ENCODE measurements around the gene PTPDC1. TPM values are rescaled to one million over a fixed set of nuclear protein-coding genes. Genes with fewer than 3 reads are reported as not detected.

The PTPDC1 gene
- total RNA-seq, 1 donor from 2014 or later = 7.2 TPM

DNA sequence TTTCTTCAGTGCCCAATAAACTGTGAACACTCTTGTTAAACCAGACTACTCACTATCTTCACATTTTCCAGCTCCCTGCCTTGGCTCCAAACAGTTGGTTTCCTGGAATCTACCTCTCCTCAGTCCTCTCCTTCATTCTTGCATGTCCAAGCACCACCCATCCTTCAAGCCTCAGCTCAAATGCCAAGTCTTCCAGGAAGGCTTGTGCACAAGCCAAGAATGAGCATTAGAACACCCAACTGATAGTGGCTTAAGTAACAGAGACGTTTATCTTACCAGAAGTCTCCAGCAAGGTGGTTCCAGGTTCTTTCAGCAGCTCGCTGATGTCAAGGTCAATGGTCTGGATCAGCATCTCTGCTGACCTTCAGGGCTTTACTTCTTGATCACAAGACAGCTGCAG lies 60.1 kb downstream of the PTPDC1 start:
- no peaks in the 10 kb centered on the region for H3K27me3 Mint-ChIP-seq

DNA sequence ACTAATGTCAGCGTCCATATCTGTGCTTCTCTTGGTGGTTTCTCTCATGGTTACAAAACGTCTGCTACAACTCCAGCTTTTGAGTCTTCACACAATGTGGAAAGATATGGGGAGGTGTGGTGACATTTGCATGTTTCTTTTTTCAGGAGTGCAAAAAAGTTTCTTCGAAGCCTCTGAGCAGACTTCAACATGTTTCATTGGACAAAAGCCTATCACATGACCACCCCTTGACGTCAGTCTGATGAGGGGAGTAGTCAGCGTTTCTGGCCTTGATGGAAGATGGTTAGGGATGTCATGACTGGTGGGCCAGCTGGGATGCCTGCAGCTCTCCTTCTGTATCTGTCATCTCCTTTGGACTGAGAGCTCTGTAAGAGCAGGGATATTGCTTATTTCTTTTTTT lies 61.4 kb downstream of the PTPDC1 start:
- TF ChIP-seq, protein P1, sequence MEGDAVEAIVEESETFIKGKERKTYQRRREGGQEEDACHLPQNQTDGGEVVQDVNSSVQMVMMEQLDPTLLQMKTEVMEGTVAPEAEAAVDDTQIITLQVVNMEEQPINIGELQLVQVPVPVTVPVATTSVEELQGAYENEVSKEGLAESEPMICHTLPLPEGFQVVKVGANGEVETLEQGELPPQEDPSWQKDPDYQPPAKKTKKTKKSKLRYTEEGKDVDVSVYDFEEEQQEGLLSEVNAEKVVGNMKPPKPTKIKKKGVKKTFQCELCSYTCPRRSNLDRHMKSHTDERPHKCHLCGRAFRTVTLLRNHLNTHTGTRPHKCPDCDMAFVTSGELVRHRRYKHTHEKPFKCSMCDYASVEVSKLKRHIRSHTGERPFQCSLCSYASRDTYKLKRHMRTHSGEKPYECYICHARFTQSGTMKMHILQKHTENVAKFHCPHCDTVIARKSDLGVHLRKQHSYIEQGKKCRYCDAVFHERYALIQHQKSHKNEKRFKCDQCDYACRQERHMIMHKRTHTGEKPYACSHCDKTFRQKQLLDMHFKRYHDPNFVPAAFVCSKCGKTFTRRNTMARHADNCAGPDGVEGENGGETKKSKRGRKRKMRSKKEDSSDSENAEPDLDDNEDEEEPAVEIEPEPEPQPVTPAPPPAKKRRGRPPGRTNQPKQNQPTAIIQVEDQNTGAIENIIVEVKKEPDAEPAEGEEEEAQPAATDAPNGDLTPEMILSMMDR (IDR thresholded peaks at IDR 0.05; ENCODE audit: unreplicated experiment) = no peak
- no peaks in the 10 kb centered on the region for H3K27me3 Mint-ChIP-seq
- no peaks in the 10 kb centered on the region for H3K4me1 Mint-ChIP-seq (ENCODE audit: low read depth)
- no peaks in the 10 kb centered on the region for H3K36me3 Mint-ChIP-seq (ENCODE audit: insufficient read depth)
- H3K27ac Mint-ChIP-seq = no peak overlapping the region
- H3K4me3 Mint-ChIP-seq (ENCODE audit: low read depth) = no peak overlapping the region
- no peaks in the 10 kb centered on the region for H3K9me3 Mint-ChIP-seq (ENCODE audit: low read depth)
- no peak for DNase-seq (ENCODE audit: low spot score, unreplicated experiment)

More for the DNA sequence above, 60.1 kb downstream of the PTPDC1 start:
- no peak for DNase-seq (ENCODE audit: low spot score, unreplicated experiment)
- no peak overlapping the region for H3K27ac Mint-ChIP-seq
- H3K4me1 Mint-ChIP-seq (ENCODE audit: low read depth) = no peaks in the 10 kb centered on the region
- TF ChIP-seq, protein P1 (IDR thresholded peaks at IDR 0.05; ENCODE audit: unreplicated experiment) = no peak
- no peak overlapping the region for H3K4me3 Mint-ChIP-seq (ENCODE audit: low read depth)
- H3K36me3 Mint-ChIP-seq (ENCODE audit: insufficient read depth) = no peaks in the 10 kb centered on the region
- H3K9me3 Mint-ChIP-seq (ENCODE audit: low read depth) = no peaks in the 10 kb centered on the region

DNA sequence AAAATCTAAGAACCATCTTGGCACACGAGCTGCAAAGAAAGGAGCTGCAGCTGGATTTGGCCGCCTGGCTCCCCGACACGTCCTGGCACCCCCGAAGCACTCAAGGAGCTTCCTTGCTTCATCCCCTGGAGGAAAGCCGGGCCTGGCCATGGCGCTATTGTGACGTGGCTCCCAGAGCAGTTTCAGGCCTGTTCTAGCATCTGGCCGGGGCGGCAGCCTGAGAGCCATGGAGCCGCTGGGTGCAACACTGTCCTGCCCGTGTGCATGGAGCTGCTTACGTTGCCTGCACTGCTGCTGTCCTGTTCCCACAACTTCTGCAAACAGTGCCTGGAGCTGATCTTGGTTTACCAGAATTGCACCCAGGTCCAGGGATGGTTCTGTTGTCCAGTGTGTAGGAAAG lies 63.5 kb downstream of the PTPDC1 start:
- no peak overlapping the region for H3K4me3 Mint-ChIP-seq (ENCODE audit: low read depth)
- no peak overlapping the region for H3K27ac Mint-ChIP-seq
- no peaks in the 10 kb centered on the region for H3K9me3 Mint-ChIP-seq (ENCODE audit: low read depth)
- H3K27me3 Mint-ChIP-seq = no peaks in the 10 kb centered on the region
- DNase-seq (ENCODE audit: low spot score, unreplicated experiment) = no peak
- no peaks in the 10 kb centered on the region for H3K36me3 Mint-ChIP-seq (ENCODE audit: insufficient read depth)
- H3K4me1 Mint-ChIP-seq (ENCODE audit: low read depth) = no peaks in the 10 kb centered on the region
- TF ChIP-seq, protein P1 (IDR thresholded peaks at IDR 0.05; ENCODE audit: unreplicated experiment) = no peak

DNA sequence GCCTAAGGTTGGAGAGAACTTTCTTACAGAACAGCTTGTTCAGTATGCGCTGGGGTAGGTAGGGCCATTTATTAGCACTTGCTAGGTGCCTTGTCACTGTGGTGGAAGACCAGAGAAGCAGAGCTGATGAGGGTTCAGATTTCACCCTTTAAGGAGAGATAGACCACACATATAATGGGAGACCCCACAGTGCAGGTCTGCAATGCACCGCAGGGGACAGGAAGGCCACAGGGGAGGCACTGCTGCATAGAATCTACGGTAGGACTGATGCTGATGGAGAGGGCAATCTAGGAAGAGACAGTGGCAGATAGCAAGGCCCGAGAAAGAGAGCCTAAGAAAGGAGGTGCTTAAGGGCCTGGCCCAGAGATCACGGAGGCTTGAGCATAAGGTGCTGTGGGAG lies 64.2 kb downstream of the PTPDC1 start:
- H3K9me3 Mint-ChIP-seq (ENCODE audit: low read depth) = no peaks in the 10 kb centered on the region
- H3K36me3 Mint-ChIP-seq (ENCODE audit: insufficient read depth) = no peaks in the 10 kb centered on the region
- TF ChIP-seq, protein P1 (IDR thresholded peaks at IDR 0.05; ENCODE audit: unreplicated experiment) = no peak
- no peak overlapping the region for H3K27ac Mint-ChIP-seq
- DNase-seq (ENCODE audit: low spot score, unreplicated experiment) = no peak
- no peaks in the 10 kb centered on the region for H3K27me3 Mint-ChIP-seq
- H3K4me1 Mint-ChIP-seq (ENCODE audit: low read depth) = no peaks in the 10 kb centered on the region
- no peak overlapping the region for H3K4me3 Mint-ChIP-seq (ENCODE audit: low read depth)

DNA sequence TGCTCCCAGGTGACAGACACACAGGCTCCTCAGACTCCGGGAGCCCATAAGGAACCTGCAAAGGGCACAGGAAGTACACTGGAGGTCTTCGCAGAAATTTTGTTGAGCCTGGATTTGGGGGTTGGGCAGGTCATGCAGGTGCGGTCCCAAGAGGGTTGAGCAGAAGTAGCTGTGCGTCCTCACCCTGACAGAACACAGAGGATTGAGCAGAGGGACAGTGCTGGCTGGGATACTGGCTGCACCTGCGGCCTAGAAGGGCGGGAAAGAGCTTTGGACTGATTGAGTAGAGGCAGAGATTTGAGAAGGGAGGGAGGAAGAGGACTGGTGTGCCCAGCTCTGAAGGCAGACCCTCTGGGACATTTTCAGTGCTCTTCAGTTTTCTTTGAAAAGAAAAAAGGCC lies 65.4 kb downstream of the PTPDC1 start:
- TF ChIP-seq, protein P1 (IDR thresholded peaks at IDR 0.05; ENCODE audit: unreplicated experiment) = no peak
- H3K9me3 Mint-ChIP-seq (ENCODE audit: low read depth) = no peaks in the 10 kb centered on the region
- H3K4me1 Mint-ChIP-seq (ENCODE audit: low read depth) = no peaks in the 10 kb centered on the region
- no peaks in the 10 kb centered on the region for H3K27me3 Mint-ChIP-seq
- DNase-seq (ENCODE audit: low spot score, unreplicated experiment) = no peak
- no peak overlapping the region for H3K4me3 Mint-ChIP-seq (ENCODE audit: low read depth)
- H3K36me3 Mint-ChIP-seq (ENCODE audit: insufficient read depth) = no peaks in the 10 kb centered on the region
- H3K27ac Mint-ChIP-seq = no peak overlapping the region

All from progenitor cell of endocrine pancreas (in vitro differentiated cells).